NCI-H345 treated with DMSO at 0.1 percent for 48 hours (cell line): ENCODE measurements around the gene SELPLG.
"Not testable (repeated sequence)": the region's sequence is repeated elsewhere in the genome, so short reads cannot be mapped to it uniquely, and the experiment has no call there.

Experiments
- DNase-seq: peaks from one replicate; lab custom pipeline; 2025; ENCODE audit not compliant: unreplicated experiment; lab: John Stamatoyannopoulos, UW

The SELPLG gene, protein sequence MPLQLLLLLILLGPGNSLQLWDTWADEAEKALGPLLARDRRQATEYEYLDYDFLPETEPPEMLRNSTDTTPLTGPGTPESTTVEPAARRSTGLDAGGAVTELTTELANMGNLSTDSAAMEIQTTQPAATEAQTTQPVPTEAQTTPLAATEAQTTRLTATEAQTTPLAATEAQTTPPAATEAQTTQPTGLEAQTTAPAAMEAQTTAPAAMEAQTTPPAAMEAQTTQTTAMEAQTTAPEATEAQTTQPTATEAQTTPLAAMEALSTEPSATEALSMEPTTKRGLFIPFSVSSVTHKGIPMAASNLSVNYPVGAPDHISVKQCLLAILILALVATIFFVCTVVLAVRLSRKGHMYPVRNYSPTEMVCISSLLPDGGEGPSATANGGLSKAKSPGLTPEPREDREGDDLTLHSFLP

DNA sequence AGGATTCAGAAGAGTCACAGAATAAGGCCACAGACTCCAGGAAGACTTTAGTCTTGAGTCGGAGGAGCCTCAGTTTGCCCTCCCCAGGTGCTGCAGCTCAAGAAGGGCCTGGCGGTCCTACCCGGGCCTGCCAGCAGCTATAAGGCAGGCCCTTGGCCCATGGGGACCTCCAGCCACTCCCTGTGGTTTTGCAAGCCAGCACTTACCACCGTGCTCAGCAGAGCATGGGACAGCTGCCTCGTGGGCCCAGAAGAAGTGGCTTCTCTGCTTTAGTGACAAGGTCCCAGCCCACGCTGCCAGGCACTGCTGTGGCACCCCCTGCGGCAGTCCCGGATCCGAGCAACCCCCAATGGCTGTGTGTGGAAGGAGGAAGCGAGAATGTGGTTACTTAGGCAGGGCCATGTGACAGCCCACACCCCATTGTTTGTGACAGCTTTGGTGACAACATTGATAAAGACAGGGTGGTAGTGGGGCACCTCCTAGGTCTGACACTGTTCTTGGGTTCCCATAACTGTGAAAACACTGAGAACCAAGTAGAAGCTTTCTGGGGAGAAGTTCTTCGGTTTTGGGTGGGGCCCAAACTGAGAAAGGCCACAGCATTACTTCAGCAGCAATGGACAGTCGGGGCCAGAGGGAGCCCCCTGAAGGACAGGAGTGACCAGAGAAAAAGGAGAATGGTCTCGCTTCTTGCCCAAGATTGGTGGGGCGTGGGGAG, at the start of gene SELPLG:
Gene SELPLG (minus strand): TSS at position 361 of the 715 bp plus-strand sequence. CDS start 9,587 bp downstream, outside the sequence.
- DNase-seq: no peak

DNA sequence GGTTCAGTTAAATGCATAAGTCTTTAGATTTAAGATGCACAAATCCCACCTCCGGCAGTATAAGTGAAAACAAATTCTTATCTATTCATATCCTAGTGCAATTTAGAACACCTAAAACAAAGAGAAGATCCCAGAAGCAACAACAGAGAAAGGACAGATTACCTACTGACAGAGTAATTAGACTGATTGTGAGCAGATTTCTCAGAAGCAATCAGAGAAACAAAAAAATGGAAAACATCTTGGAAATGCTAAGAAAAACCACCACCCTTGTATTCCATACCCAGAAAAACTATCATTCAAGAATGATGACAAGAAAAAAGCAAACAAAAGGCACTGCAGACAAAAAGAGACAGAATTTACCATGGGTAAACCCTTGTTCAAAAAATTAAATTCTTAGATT, 47.6 kb upstream of the SELPLG start:
- DNase-seq: no peak

DNA sequence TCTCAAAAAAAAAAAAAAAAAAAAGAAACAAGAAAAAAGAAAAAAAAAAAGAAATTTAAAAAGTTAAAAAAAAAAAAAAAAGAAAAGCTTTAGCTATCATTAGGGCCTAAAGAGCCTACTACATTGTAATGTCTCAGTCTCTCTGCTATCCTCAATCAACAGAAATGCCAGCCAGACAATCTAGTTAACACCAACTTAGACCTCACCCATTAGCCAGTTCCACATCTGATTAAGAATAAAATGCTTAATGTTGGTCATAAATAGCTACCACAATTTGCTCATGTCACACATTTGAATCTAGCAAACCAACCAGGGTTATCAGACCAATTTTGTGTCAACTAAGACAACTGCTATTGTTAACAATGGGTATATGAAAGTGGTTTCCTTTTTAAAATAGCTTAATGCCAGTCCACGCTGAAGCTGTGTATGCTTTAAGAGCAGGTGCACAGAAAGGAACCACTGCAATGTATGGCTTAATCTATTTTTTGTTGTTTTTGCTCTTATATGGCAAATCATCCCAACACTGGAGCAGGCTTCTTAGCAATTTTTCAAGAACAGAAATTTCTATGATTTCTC, 45.5 kb upstream of the SELPLG start:
- no peak for DNase-seq

DNA sequence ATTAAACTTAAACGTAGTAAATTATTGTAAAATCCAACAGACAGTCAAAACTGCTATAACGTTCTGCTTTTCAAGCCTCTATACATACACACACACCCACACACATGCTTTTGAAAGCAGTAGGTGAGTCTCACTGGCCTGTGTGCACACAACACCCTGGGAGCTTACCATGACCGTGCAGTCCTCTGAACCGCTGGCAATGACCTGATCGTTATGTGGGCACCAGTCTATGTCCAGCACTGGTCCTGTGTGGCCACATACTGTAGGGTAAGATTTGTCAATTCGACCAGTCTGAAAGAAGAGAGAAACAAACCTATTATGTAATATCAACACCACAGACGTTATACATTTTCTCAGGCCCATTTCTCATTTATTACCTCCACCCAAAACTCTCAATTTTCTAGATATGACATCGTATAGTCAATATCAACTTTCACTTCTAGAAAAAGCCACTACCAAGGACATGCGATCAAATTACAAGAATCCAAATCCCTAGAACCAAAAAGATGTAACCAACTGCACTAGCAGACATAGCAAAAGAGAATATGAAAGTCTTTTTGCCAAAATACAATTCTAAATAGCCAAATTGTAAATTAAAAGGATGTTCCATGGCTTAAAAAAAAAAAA, 44.5 kb upstream of the SELPLG start:
- DNase-seq: no peak

DNA sequence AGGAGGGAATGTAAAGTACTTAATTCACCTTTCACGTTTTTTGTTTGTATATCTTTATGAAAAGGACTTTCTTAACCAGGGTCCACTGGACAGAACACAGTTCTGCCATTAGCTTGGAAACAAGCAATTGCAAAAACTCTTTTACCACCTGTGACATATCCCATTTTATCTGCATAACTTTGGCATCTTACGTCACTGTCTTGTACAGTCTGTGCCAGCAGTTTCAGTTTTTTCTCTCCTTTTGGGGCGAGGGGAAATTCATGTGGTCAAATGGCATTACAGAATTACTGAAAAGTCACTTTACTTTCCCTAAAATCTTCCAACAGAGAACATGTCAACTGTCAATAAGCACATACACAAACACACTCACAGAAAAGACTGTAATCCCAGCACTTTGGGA, 43.7 kb upstream of the SELPLG start:
- no peak for DNase-seq

DNA sequence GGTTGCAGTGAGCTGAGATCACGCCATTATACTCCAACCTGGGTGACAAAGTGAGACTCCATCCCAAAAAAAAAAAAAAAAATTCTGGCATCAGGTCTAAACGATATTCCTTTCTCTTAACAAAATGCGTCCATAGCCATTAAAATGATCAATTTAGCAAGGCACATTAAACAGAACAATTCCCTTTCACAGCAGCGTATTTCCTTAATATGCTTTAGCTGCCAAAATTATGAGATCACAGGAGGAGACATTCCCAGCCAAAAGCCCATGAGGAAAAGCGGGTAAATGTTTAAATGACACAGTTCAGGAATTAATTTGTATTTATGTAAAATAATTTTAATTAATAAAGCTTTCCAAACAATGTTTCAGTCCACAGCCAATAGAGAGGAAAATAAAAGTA, 43.0 kb upstream of the SELPLG start:
- DNase-seq: no peak

DNA sequence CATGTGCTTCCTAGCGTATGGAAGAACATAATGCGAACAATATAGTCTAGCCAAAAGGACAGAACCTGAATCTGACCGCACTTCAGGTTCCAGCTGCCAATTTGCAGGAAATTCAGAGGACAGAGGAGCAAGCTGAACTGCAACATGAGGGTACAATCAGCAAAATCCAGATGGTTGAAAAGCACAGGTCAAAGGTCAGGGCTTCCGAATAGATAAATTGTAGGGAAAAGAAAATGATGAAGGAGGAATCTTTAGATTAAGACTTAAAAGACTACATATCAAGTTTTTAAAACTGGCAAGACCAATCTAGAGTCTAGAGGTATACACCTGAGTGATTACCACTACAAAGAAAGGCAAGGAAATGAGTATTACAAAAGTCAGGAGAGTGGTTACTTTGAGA, 42.1 kb upstream of the SELPLG start:
- no peak for DNase-seq

DNA sequence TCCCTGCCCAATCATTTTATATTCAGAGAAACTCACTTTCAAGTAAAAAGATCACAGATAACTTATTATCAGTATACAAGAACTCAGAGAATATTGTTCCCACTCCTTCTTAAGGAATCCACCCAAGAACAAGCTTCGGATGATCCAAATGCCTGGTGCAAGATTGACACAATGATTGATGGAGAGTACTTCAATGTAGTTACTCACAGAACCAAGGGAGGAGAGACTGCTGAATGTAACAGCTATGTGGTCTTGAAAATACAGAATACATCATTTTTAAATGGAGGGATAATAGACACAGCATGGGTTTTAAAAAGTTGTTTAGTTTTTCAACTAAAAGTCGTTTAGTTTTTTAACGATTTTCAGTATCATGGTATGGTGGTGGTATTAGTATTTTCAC, 38.4 kb upstream of the SELPLG start:
- no peak for DNase-seq

DNA sequence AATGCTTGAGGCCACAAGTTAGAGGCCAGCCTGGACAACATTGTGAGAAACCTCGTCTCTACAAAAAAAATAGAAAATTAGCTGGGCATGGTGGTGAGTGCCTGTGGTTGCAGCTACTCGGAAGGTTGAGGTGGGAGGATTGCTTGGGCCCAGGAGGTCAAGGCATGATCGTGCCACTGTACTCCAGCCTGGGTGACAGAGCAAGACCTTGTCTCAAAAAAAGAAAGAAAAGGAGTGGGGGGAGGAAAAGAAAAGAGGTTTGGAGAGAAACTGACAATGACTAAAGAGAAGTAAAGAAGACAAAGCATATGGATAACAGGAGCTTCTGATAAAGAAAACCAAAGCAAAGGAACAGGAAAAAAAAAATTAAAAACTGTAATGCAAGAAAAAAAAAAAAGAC, 37.4 kb upstream of the SELPLG start:
- DNase-seq: no peak

DNA sequence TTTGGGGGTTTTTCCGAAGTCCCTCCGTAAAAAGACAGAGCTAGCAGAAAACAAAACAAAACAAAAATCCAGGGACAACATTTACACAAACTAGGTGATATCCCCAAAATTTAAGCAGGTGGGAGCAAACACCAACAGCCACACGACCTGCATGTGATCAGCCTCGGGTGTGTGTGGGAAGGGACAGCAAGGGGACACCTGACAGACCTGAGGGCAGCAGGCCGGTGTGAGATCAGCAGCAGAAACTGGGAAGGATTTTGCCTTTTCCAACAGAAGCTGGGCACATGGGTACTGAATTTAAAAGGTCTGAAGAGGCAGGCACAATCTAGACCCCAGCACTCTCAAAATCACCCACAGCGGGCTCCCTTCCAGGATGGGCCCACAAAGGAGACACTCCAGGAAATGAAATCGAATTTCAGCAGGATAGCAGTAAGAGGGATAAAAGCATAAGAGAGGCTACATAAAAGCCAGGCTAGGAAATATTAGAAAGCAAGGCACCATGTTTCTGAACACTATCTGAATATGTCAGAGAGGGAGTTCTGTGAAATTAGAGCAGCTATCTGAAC, 36.5 kb upstream of the SELPLG start:
- DNase-seq: no peak

DNA sequence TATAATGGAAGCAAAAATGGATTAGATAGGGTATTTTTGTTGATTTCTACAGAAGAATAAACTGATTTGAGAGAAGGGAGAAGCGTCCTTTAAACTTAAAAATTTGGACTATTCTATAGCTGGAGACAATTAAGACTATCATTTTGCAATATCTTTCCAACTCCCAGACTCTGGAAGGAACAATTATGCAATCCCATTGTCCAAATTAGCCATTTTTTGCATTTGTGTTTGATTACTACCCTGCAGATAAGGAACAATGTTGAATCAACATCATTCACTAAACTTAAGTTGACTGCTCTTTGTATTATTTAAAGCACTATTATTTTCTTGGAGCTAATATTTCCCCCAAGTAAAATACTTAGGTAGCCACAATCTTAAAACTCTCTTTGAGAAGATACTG, 34.8 kb upstream of the SELPLG start:
- no peak for DNase-seq

DNA sequence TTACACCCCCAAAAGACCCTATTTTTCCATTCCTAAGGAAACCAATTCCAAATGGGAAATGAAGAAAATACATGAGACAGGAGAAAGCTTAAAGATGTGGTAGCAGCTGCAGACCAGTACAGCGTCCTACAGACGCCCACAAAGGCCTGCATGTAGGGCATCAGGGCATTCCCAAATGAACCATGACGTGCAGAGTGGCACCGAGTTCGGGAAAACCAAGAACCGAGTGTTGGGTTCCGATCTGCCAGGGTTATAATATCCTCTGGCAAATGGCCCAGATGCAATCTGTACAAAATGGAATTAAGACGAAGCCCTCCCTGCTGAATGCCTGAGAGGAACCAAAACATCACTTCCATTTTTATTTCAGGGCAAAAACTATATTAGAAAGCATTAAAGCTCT, 34.4 kb upstream of the SELPLG start:
- DNase-seq: no peak

DNA sequence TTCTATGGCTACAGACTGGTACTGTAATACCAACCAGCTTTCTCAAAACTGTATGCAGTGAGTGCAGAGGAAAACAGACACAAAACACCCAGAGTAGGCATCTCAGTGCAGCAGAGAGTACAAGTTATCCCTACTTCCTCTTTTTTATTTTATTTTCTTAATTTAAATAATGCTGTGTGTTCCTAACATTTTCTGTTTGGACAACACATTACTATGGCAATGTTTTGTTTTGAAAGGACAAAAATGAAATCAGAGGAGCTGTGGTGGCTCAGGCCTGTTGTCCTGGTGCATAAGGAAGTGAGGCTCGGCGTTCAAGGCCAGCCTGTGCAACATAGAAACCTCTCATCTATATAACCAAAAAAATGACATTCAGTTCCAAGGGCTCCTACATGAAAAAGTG, 33.7 kb upstream of the SELPLG start:
- no peak for DNase-seq

DNA sequence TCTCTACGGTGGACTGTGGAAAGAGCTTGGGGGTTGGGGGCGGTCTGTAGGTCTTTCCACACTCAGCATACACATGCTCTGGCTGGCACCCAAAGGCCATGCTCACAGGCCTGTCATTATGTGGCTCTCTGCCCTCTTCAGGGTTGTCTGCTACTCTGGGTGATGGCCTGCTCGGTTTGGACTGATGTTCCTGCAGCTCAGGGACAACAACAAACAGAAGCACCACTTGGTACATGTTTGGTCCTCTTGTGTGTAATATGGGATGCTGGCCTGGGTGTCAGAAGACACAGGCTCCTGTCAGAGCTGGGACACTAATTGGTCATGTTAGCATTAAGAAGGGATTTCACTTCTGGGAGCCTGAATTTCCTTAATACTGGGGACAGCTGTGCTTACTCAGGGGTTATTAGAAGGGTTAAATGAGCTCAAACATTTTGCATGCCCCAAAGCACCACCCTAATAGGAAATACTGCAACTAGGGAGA, 32.7 kb upstream of the SELPLG start:
- DNase-seq: no peak

DNA sequence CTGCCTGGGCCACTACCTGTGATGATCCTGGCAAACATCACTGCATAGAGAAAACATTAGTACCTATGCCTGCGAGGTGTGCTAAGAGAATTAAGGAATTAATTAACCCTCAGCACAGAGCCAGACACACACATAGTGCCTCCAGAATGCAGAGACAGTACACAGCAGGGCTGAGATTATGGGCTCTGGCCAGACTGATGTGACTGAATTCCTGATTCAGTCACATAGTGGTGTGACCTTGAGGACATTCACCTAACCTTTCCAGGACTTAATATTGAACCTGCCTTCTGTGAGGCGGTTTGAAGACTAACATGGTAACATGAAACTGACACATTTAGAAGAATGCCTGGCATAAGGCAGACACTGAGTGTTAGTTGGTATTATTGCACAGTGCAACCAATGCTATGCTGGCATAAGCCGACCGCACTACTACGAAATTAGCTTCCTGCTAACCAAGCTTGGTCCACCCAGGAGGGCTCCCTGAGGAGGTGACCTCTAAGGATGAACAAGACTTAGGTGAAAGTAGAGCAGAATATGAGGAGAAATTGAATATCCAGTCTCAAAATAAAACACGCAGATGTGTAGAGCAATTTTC, 32.0 kb upstream of the SELPLG start:
- DNase-seq: no peak

DNA sequence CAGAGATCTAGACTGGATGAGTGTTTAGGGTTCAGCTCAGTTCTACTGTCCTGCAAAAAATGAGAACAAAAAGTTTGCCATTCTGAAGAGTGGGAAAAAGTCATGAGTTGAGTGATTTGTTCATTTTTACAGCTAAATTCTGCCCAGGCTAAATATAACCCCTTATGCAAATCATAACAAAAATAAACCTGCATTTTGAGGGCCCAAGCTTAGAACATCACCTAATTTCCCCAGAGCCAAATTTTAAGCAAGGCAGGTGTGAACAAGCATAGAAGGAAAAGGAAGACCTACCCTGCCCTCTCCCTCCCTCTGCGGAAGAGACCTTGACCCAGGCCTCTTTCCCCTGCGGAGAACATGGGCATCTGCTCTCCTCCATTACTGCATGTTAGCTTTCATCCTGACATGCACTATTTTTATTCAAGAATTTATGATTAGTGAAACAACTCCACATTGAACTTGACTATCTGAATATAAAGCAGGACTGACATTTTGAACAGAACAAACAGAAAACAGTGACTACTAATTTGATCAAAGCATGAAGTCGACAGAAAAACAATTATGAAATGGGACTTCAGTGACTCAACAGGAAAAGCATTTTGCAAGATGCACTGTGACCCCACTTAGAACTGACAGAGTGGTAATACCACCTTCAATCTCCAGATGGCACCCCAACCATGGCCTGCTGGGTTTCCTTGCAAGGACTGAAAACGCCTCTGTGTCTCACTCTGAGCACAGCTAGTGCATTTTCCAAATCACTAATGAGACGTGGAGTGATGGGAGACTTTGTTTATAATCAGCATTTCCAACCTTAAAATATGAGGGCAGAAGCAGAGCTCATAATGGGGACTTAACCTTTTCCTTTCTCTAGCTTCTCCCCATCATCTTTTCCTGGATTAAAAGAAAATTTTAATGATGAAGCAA, 30.9 kb upstream of the SELPLG start:
- DNase-seq: peak; percentile 74

DNA sequence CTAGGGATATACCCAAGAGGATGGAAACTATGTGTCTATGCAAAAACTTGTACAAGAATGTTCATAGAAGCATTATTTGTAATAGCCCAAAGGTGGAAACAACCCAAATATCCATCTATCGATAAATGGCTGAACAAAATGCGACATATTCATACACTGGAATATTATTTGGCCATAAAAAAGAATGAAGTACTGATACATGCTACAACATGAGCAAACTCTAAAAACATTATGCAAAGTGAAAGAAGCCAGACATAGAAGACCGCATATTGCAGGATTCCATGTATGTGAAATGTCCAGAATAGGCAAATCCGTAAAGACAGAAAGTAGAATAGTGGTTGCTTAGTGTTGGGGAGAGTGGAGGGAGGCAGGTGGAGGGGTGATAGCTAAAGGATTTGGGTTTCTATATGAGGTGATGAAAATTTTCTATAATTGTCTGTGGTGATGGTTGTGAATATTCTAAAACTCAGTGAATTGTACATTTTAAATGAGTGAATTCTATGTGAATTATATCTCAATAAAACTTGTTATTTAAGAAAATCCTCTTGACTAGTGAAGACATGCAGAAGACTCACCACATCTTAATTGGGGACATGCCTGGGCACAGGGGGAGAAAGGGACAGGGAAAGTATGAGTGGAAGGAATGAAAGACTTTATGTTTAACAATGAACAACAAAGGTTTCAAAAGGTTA, 29.8 kb upstream of the SELPLG start:
- DNase-seq: no peak

DNA sequence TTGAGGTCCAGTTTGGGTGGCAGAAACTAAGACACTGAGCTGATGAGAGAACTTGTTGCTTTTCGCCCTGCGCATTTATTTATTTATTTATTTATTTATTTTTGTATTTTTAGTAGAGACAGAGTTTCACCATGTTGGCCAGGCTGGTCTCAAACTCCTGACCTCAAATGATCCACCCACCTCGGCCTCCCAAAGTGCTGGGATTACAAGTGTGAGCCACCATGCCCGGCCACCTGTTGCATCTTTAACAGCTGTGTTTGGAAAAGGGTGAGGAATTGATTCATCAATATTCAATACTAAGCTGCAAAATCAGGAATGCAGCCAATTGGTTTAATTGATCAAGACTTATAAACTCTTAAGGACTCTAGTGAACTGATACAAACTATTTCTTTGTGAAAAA, 24.4 kb upstream of the SELPLG start:
- DNase-seq: not testable (repeated sequence)

DNA sequence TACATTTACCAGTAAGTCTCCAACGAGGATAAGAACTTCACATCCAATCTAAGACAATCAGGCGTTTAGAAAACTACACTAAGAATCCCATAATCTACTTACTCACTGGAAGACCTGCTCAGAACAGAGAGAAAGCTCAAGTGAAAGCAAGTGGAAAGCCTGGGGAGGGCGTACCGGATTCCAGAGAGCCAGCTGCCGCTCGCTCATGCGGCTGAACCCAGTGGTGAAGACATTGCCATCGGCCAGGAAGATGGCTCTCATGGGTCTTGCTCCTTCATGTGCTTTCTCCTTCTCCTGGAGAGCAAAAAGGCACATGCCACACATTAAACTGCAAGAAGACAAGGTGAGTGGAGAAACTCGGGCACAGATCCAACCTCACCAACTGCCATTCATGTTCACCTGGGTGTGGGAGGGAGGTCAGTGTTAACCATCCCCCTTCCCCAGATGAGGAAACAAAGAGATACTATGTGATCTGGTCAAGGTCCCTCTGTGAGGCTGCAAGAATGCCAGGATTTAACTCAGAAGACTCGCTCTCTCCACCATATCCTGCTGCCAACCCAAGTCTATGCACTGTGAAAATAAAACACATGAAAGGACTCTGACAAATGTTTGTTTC, 23.5 kb upstream of the SELPLG start:
- DNase-seq: no peak
